A673 (cell line): Measurements from ENCODE around the gene CSN3.

ENCODE experiments used
- CTCF ChIP-seq: fragments of 300-800, 200-600 bp; sonication (generic); conservative IDR thresholded peaks from 2 replicates; pipeline ENCODE4 v1.5.1; 2017; ENCODE audit warnings: low read depth, mild to moderate bottlenecking, antibody characterized with exemption, low read length, moderate library complexity, mixed read lengths
- EZH2 ChIP-seq: fragments of 200-600 bp; sonication (generic); IDR thresholded peaks from 2 replicates; pipeline ENCODE4 v1.6.1; 2017; ENCODE audit warnings: borderline replicate concordance, low read depth, mild to moderate bottlenecking, mixed read lengths, antibody characterized with exemption, low read length; ENCODE audit not compliant: poor library complexity, severe bottlenecking

GRCh38 chr4:70298051-70298450 lies 55.7 kb downstream of the CSN3 start:
- TF ChIP-seq CTCF (no peak), EZH2 (no peak)
